Sigmoid colon (tissue), 7 donors: ENCODE results near the gene FAM174B. TPM values are rescaled to one million over a fixed set of nuclear protein-coding genes. Genes with fewer than 3 reads are reported as not detected.

Experiments
- DNase-seq: peaks from one replicate; pipeline ENCODE4 v3.0.0-alpha.2; 2019
- H3K27ac ChIP-seq, 4 donors: fragments of 200-600 bp; sonication (generic); one replicate each; pipeline ENCODE4 v1.5.1; 2016 to 2019; ENCODE audit warnings: mild to moderate bottlenecking in 1 of 4
- H3K27me3 ChIP-seq, 3 donors: fragments of 200-600 bp; sonication (generic); one replicate each; pipeline ENCODE4 v1.5.1; 2019; ENCODE audit warnings: mild to moderate bottlenecking in 1 of 3
- H3K36me3 ChIP-seq, 4 donors: fragments of 200-600 bp; sonication (generic); one replicate each; pipeline ENCODE4 v1.5.1; 2016 to 2019
- H3K4me1 ChIP-seq, 4 donors: fragments of 200-600 bp; sonication (generic); one replicate each; pipeline ENCODE4 v1.5.1; 2017 to 2019
- H3K4me3 ChIP-seq, 4 donors: fragments of 200-600 bp; sonication (generic); one replicate each; pipeline ENCODE4 v1.5.1; 2017 to 2019; ENCODE audit warnings: mild to moderate bottlenecking in 2 of 4, moderate library complexity in 1 of 4
- H3K9me3 ChIP-seq, 4 donors: fragments of 200-600 bp in 3 of 4; sonication (generic) in 3 of 4; one replicate each; pipeline versions ENCODE4 v1.5.1 to v1.6.1; 2013 to 2019
- EP300 ChIP-seq, 4 donors: sonication (generic); formaldehyde crosslinking; IDR thresholded peaks; one replicate each; pipeline ENCODE4 v1.6.1; 2017; ENCODE audit warnings: antibody characterized with exemption in 4 of 4
- POLR2A ChIP-seq, 2 donors: fragments of 450-650 bp; IDR thresholded peaks; one replicate each; pipeline ENCODE4 v1.6.1; 2016; ENCODE audit warnings: antibody characterized with exemption in 2 of 2, mild to moderate bottlenecking in 2 of 2, moderate library complexity in 2 of 2
- POLR2AphosphoS5 ChIP-seq, 4 donors: sonication (generic); formaldehyde crosslinking; IDR thresholded peaks; one replicate each; pipeline ENCODE4 v1.6.1; 2017; ENCODE audit warnings: antibody characterized with exemption in 4 of 4
- WGBS, 2 donors: extraction: QIAGEN DNeasy Blood & Tissue Kit; methylation state at CpG; one replicate each; pipeline ENCODE4 v1.1.7; 2013; 5-methylcytosine and 5-hydroxymethylcytosine counted together
- intact Hi-C: fragments of 100-400 bp; cut with DNase I; formaldehyde crosslinking; loops from one replicate; pipeline ENCODE4 v1.15.1; 2023
- polyA plus RNA-seq, 3 donors: library from polyadenylated mRNA; stranded (reverse); fragments of 200-250 nt; gene quantifications; one replicate each; pipeline ENCODE4 v1.2.3, GENCODE V29; 2013
- total RNA-seq, 4 donors: library from RNA; depleted of rRNA; stranded (reverse); fragments of >200 nt; gene quantifications; one replicate each; pipeline ENCODE4 v1.1.0, GENCODE V29; 2016
- TF ChIP-seq, protein P1 (sequence below), 4 experiments: fragments of 450-650 bp in 3 of 4; fragments of 200-600 bp in 1 of 4; IDR thresholded peaks; one replicate each; pipeline ENCODE4 v1.5.1; 2016 to 2019; ENCODE audit warnings: antibody characterized with exemption in 4 of 4, mild to moderate bottlenecking in 3 of 4, moderate library complexity in 2 of 4
- donor health status: healthy with polysubstance abuse.
- donor health status: Bipolar disorder and iron deficiency.
- donor health status: healthy.

FAM174B gene
- total and polyA plus RNA-seq, 7 donors = 5.3 to 38.9 (median 8.1) TPM

DNA sequence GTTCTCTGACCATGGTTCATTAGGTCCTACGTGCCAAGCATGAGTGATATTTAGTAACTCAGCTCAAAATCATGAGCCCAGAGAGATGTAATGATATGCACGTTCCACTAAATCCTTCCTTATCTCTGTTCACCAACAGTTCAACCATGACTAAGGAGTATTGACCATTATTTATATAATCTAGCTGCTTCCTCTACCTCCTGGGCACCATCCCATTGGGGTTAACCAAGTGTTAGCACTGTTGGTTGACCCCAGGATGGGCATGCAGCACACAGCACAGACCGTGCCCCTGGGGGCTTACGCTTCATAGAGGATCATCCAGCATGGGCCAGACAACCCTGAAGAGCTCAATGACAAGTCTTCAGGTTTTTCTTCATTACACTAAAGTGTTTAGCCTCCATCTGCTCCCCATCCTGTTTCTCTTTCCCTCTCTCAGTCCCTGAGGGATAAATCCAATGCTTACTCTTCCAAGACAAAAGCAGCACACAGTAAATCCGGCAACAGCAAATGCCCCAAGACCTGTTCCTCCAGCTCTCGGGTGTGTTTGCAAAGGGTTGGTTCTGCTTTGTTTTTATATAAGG, 10.4 kb downstream of the FAM174B start:
- intact Hi-C loops = no loop called here
- no peaks in the 10 kb centered on the region for H3K9me3 ChIP-seq
- no peak for TF ChIP-seq EP300 (IDR thresholded peaks at IDR 0.05)
- TF ChIP-seq POLR2A (IDR thresholded peaks at IDR 0.05) = no peak
- no peak for TF ChIP-seq POLR2AphosphoS5 (IDR thresholded peaks at IDR 0.05)
- TF ChIP-seq, protein P1, sequence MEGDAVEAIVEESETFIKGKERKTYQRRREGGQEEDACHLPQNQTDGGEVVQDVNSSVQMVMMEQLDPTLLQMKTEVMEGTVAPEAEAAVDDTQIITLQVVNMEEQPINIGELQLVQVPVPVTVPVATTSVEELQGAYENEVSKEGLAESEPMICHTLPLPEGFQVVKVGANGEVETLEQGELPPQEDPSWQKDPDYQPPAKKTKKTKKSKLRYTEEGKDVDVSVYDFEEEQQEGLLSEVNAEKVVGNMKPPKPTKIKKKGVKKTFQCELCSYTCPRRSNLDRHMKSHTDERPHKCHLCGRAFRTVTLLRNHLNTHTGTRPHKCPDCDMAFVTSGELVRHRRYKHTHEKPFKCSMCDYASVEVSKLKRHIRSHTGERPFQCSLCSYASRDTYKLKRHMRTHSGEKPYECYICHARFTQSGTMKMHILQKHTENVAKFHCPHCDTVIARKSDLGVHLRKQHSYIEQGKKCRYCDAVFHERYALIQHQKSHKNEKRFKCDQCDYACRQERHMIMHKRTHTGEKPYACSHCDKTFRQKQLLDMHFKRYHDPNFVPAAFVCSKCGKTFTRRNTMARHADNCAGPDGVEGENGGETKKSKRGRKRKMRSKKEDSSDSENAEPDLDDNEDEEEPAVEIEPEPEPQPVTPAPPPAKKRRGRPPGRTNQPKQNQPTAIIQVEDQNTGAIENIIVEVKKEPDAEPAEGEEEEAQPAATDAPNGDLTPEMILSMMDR (IDR thresholded peaks at IDR 0.05) = no peak
- no peak overlapping the region for H3K27ac ChIP-seq
- H3K36me3 ChIP-seq = no peaks in the 10 kb centered on the region
- 62 to 71% methylated on average over 6 of the region's 6 CpGs for WGBS, 2 donors
- H3K4me1 ChIP-seq = peaks cover 0 to 1% (median 0%) of the 10 kb centered on the region in 4 donors
- no peaks in the 10 kb centered on the region for H3K27me3 ChIP-seq
- H3K4me3 ChIP-seq = no peak overlapping the region
- DNase-seq = no peak

DNA sequence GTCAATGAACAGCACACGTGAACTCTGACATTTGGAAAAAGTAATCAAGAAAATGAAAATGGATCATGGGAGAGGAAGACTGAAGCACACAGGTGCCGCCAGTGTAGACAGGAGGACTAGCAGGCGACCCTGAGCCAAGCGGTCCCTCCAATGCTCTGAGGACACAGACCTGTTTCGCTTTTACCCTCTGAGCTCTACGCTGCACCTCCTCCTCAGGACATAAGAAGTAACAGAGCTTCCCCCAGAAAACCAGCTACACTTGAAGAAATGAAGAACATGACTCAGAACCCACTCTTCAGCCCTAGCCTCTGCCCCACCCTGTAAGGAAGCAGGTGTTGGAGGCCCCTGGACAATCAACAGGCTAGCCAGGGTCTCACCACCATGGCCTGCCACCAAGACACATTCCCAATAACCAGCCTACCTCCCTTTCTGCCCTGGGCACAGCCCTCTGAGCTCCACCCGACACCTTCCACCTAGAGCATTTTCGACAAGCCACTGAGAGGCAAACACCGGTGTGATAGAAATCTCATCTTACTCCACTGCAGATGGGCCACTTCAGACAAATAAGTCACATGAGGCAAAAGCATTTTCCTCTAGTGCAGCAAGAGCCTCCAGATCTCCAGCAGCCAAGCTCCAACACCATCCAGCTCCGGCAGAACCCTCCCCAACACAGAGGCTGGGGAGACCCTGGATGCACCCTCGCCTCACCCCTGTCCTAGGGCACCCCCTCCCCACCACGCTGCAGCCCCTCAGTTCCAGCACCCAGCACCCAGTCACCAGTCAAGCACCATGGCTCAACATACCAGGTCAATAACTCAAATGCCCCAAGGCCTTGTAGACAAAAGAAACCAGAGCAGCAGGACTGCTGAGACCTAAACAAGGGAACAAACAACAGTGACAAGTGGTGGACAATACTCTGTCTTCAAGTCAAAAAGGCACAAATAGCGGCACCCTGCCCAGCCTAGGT, 11.4 kb downstream of the FAM174B start:
- Histone ChIP-seq H3K4me3 (no peak overlapping the region), H3K9me3 (no peaks in the 10 kb centered on the region), H3K27me3 (no peaks in the 10 kb centered on the region), H3K4me1 (peaks cover 0 to 3% (median under 1%) of the 10 kb centered on the region in 4 donors), H3K36me3 (no peaks in the 10 kb centered on the region), H3K27ac (no peak overlapping the region)
- no peak for DNase-seq
- TF ChIP-seq, protein P1 (IDR thresholded peaks at IDR 0.05) = no peak
- no peak for TF ChIP-seq POLR2AphosphoS5 (IDR thresholded peaks at IDR 0.05)
- no peak for TF ChIP-seq EP300 (IDR thresholded peaks at IDR 0.05)
- TF ChIP-seq POLR2A (IDR thresholded peaks at IDR 0.05) = no peak
- WGBS, 2 donors = 93 to 95% methylated on average over 13 of the region's 13 CpGs
- intact Hi-C loops = no loop called here

DNA sequence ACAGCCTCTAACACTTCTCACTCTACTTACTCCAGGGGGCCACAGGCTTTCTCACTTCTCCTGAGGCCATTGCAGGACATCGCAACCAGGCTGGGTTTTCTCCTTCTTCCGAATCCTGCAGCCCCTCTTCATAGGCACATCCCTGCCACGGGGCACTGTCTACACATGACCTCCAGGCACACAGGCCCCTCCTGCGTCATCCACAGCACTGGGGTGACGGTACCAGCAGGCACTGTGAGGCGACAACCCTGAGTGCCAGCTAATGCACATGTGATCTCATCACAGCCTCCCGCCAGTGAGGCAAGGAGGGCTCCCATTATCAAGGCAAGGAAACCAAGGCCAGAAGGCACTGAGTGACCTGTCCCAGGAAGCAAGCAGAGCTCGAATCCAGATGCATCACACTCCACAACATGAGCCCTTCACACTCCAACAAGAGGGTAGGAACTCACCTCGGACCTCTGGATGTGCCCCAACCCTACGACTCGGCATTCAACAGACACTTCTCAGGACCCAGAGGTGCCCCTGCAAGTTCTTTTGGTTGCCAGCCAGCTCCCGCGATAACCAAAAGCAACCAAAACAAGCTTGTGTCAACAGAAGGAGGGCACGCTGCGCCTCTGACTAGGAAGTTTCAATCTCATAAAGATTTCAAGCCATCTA, 16.7 kb downstream of the FAM174B start:
- H3K27ac ChIP-seq = peak overlapping the region; percentile 58 to 83 (median 76)
- no peaks in the 10 kb centered on the region for H3K27me3 ChIP-seq
- 47 to 78% methylated on average over 15 of the region's 15 CpGs for WGBS, 2 donors
- H3K4me1 ChIP-seq = peaks cover 0 to 47% (median 42%) of the 10 kb centered on the region in 4 donors
- H3K9me3 ChIP-seq = no peaks in the 10 kb centered on the region
- DNase-seq = no peak
- TF ChIP-seq, protein P1 (IDR thresholded peaks at IDR 0.05) = no peak
- TF ChIP-seq EP300 (IDR thresholded peaks at IDR 0.05) = no peak
- TF ChIP-seq POLR2A (IDR thresholded peaks at IDR 0.05) = no peak
- no peak for TF ChIP-seq POLR2AphosphoS5 (IDR thresholded peaks at IDR 0.05)
- intact Hi-C loops = no loop called here
- no peaks in the 10 kb centered on the region for H3K36me3 ChIP-seq
- H3K4me3 ChIP-seq = no peak overlapping the region

DNA sequence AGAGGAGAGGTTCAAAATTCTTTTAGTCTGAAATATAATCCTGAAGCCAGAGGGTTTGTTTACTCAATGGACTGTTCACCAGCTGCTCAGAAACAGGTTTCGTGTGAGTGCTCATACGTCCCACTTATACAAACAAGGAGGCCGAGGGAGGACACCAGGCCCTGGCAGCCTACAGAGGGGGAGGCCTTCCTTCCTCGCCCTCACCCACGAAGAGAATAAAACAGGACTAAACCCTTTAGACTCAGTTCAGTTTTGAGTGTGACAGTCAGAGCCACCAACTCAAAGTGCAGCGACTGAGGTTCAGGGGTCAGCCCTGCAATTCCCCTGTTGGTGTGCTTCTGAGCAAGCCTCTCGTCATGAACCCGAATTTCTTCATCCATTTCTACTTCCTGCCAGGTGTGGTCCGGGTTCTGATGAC, 17.3 kb downstream of the FAM174B start:
- TF ChIP-seq EP300 (IDR thresholded peaks at IDR 0.05) = no peak
- TF ChIP-seq, protein P1 (IDR thresholded peaks at IDR 0.05) = no peak
- no peak for TF ChIP-seq POLR2A (IDR thresholded peaks at IDR 0.05)
- TF ChIP-seq POLR2AphosphoS5 (IDR thresholded peaks at IDR 0.05) = no peak
- peak overlapping the region; percentile 58 to 83 (median 76) for H3K27ac ChIP-seq
- 17 to 45% methylated on average over 9 of the region's 9 CpGs for WGBS, 2 donors
- H3K4me1 ChIP-seq = peaks cover 0 to 47% (median 42%) of the 10 kb centered on the region in 4 donors
- no peak for DNase-seq
- intact Hi-C loops = no loop called here
- H3K4me3 ChIP-seq = no peak overlapping the region
- H3K27me3 ChIP-seq = no peaks in the 10 kb centered on the region
- no peaks in the 10 kb centered on the region for H3K36me3 ChIP-seq
- H3K9me3 ChIP-seq = no peaks in the 10 kb centered on the region
